Gastroesophageal sphincter (tissue), 4 donors: ENCODE results near the gene WDR64. TPM values are rescaled to one million over a fixed set of nuclear protein-coding genes. Genes with fewer than 3 reads are reported as not detected.
"Not testable (repeated sequence)": the region's sequence is repeated elsewhere in the genome, so short reads cannot be mapped to it uniquely, and the experiment has no call there.

ENCODE experiments used
- ATAC-seq: fragments of 150-250 bp; one replicate; pipeline ENCODE4 v1.9.1; 2016; ENCODE audit warnings: mild to moderate bottlenecking, moderate library complexity
- H3K27ac ChIP-seq, 4 donors: fragments of 200-600 bp; sonication (generic) in 3 of 4; 1 replicate in 3 of 4; 2 replicates in 1 of 4; pipeline ENCODE4 v1.5.1; 2016 to 2019
- H3K27me3 ChIP-seq: fragments of 200-600 bp; sonication (generic); one replicate; pipeline ENCODE4 v1.5.1; 2019
- H3K36me3 ChIP-seq, 2 donors: fragments of 200-600 bp; sonication (generic); one replicate each; pipeline ENCODE4 v1.5.1; 2019; ENCODE audit warnings: control low read depth in 1 of 2
- H3K4me1 ChIP-seq, 3 donors: fragments of 200-600 bp; sonication (generic); 1 replicate in 2 of 3; 2 replicates in 1 of 3; pipeline ENCODE4 v1.5.1; 2016 to 2019; ENCODE audit warnings: control low read depth in 2 of 3
- H3K4me3 ChIP-seq, 2 donors: fragments of 200-600 bp; sonication (generic); one replicate each; pipeline ENCODE4 v1.5.1; 2019; ENCODE audit warnings: mild to moderate bottlenecking in 1 of 2, moderate library complexity in 1 of 2
- H3K9me3 ChIP-seq, 3 donors: fragments of 200-600 bp; sonication (generic); one replicate each; pipeline ENCODE4 v1.5.1; 2017 to 2019; ENCODE audit warnings: control low read depth in 2 of 3
- EP300 ChIP-seq: sonication (generic); formaldehyde crosslinking; IDR thresholded peaks from one replicate; pipeline ENCODE4 v1.6.1; 2017; ENCODE audit warnings: antibody characterized with exemption, mild to moderate bottlenecking
- POLR2A ChIP-seq, 2 donors: fragments of 450-650 bp; IDR thresholded peaks; one replicate each; pipeline ENCODE4 v1.6.1; 2017; ENCODE audit warnings: antibody characterized with exemption in 2 of 2, mild to moderate bottlenecking in 2 of 2, moderate library complexity in 1 of 2
- POLR2AphosphoS5 ChIP-seq: sonication (generic); formaldehyde crosslinking; IDR thresholded peaks from one replicate; pipeline ENCODE4 v1.6.1; 2017; ENCODE audit warnings: antibody characterized with exemption
- WGBS, 2 donors: methylation state at CpG; one replicate each; pipeline ENCODE4 v1.1.5; 2018; ENCODE audit warnings: low coverage in 1 of 2; 5-methylcytosine and 5-hydroxymethylcytosine counted together
- total RNA-seq, 4 donors: library from RNA; depleted of rRNA; stranded (reverse); fragments of >200 nt; gene quantifications; one replicate each; pipeline ENCODE4 v1.1.0, GENCODE V29; 2016
- TF ChIP-seq, protein P1 (sequence below), 4 experiments: fragments of 200-600 bp in 2 of 4; fragments of 450-650 bp in 2 of 4; sonication (generic) in 1 of 4; IDR thresholded peaks; one replicate each; pipeline ENCODE4 v1.5.1; 2017 to 2019; ENCODE audit warnings: antibody characterized with exemption in 4 of 4, mild to moderate bottlenecking in 2 of 4, moderate library complexity in 2 of 4

Gene WDR64
- total RNA-seq, 4 donors from 2014 or later: 0.16 TPM; not detected in 3

DNA sequence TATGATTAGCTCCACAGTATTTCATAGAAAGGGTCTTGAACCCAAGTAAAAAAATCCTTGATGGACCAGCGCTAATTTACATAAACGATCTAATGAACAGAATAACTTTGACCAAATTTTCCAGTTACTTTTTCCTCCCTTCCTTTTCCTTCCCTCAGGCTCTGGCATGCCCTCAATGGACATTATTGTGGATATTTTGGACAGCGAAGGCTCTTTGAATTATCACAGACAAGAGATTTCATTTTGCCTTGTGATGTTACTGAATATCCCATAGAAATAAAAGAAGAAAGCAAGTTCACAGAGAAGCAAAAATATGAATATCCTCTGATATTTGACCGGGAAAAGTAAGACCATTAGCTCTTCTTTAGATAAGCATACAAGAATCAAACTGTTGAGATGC, 135.6 kb downstream of the WDR64 start:
- no peak overlapping the region for H3K27ac ChIP-seq
- H3K4me1 ChIP-seq: no peaks in the 10 kb centered on the region
- no peaks in the 10 kb centered on the region for H3K36me3 ChIP-seq
- no peaks in the 10 kb centered on the region for H3K9me3 ChIP-seq
- WGBS, 2 donors: 77 to 89% methylated on average over 4 of the region's 4 CpGs
- no peak for TF ChIP-seq EP300
- no peak for TF ChIP-seq POLR2A (IDR thresholded peaks at IDR 0.05)
- TF ChIP-seq POLR2AphosphoS5: no peak
- TF ChIP-seq, protein P1, sequence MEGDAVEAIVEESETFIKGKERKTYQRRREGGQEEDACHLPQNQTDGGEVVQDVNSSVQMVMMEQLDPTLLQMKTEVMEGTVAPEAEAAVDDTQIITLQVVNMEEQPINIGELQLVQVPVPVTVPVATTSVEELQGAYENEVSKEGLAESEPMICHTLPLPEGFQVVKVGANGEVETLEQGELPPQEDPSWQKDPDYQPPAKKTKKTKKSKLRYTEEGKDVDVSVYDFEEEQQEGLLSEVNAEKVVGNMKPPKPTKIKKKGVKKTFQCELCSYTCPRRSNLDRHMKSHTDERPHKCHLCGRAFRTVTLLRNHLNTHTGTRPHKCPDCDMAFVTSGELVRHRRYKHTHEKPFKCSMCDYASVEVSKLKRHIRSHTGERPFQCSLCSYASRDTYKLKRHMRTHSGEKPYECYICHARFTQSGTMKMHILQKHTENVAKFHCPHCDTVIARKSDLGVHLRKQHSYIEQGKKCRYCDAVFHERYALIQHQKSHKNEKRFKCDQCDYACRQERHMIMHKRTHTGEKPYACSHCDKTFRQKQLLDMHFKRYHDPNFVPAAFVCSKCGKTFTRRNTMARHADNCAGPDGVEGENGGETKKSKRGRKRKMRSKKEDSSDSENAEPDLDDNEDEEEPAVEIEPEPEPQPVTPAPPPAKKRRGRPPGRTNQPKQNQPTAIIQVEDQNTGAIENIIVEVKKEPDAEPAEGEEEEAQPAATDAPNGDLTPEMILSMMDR (IDR thresholded peaks at IDR 0.05): no peak
- H3K4me3 ChIP-seq: no peak overlapping the region
- no peaks in the 10 kb centered on the region for H3K27me3 ChIP-seq
- ATAC-seq: no peak

DNA sequence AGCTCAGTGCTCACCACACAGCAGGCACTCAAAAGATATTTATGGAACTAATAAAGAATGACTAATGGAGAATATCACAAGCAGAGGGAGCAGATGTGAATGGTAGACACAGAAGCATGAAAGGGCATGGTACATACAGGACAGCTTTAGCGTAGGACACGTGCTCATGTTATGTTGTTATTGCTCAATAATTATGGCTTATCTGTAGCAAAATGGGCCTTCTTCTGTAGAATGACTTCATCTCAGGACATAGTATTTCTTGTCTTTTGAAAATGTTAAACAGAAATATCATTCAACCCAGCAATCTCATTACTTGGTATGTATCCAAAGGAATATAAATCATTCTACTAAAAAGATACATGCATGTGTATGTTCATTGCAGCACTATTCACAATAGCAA, 137.0 kb downstream of the WDR64 start:
- H3K4me3 ChIP-seq: no peak overlapping the region
- H3K9me3 ChIP-seq: no peaks in the 10 kb centered on the region
- H3K4me1 ChIP-seq: no peaks in the 10 kb centered on the region
- H3K36me3 ChIP-seq: no peaks in the 10 kb centered on the region
- no peak for ATAC-seq
- H3K27me3 ChIP-seq: no peaks in the 10 kb centered on the region
- no peak overlapping the region for H3K27ac ChIP-seq
- TF ChIP-seq POLR2AphosphoS5 (no peak), EP300 (no peak), POLR2A (IDR thresholded peaks at IDR 0.05) (no peak)
- TF ChIP-seq, protein P1 (IDR thresholded peaks at IDR 0.05): no peak
- WGBS, 2 donors: 69 to 79% methylated on average over 2 of the region's 2 CpGs

GRCh38 chr1:241799416-241799815, 147.3 kb downstream of the WDR64 start:
- H3K27ac ChIP-seq: no peak overlapping the region
- WGBS, 2 donors: 83 to 90% methylated on average over 1 of the region's 1 CpG
- H3K4me1 ChIP-seq: no peaks in the 10 kb centered on the region
- H3K4me3 ChIP-seq: no peak overlapping the region
- no peak for ATAC-seq
- H3K27me3 ChIP-seq: no peaks in the 10 kb centered on the region
- no peaks in the 10 kb centered on the region for H3K9me3 ChIP-seq
- no peaks in the 10 kb centered on the region for H3K36me3 ChIP-seq
- TF ChIP-seq POLR2AphosphoS5: no peak
- TF ChIP-seq, protein P1 (IDR thresholded peaks at IDR 0.05): no peak
- TF ChIP-seq POLR2A (IDR thresholded peaks at IDR 0.05): no peak
- no peak for TF ChIP-seq EP300

DNA sequence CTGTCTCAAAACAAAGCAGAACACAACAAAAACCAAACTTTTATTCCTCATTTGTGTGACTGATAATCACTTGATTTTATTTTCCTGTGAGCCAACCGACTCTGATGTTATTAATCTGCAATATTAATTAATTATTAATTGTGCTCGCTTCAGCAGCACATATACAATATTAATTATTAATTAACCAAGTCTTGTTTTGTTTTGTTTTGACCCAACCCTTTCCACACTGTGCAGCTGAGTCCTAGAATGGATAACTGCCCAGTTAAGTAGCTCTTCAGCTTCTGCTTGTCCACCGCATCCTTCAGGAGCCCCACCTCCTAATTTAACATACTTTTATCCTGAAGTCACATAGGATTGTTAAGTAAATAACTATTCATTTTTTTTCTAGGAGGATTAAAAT, 148.6 kb downstream of the WDR64 start:
- 79 to 85% methylated on average over 3 of the region's 3 CpGs for WGBS, 2 donors
- H3K36me3 ChIP-seq: no peaks in the 10 kb centered on the region
- no peaks in the 10 kb centered on the region for H3K9me3 ChIP-seq
- ATAC-seq: no peak
- no peaks in the 10 kb centered on the region for H3K4me1 ChIP-seq
- H3K27ac ChIP-seq: no peak overlapping the region
- TF ChIP-seq, protein P1 (IDR thresholded peaks at IDR 0.05): no peak
- TF ChIP-seq POLR2AphosphoS5 (no peak), EP300 (no peak), POLR2A (IDR thresholded peaks at IDR 0.05) (no peak)
- no peak overlapping the region for H3K4me3 ChIP-seq
- no peaks in the 10 kb centered on the region for H3K27me3 ChIP-seq

GRCh38 chr1:241802863-241803262, 150.8 kb downstream of the WDR64 start:
- no peaks in the 10 kb centered on the region for H3K9me3 ChIP-seq
- H3K27ac ChIP-seq: no peak overlapping the region
- H3K27me3 ChIP-seq: no peaks in the 10 kb centered on the region
- no peaks in the 10 kb centered on the region for H3K36me3 ChIP-seq
- no peak overlapping the region for H3K4me3 ChIP-seq
- ATAC-seq: no peak
- 75 to 83% methylated on average over 2 to 3 of the region's 3 CpGs for whole genome bisulfite sequencing, 2 donors
- TF ChIP-seq EP300 (no peak), POLR2A (IDR thresholded peaks at IDR 0.05) (no peak), POLR2AphosphoS5 (no peak)
- TF ChIP-seq, protein P1 (IDR thresholded peaks at IDR 0.05): no peak
- no peaks in the 10 kb centered on the region for H3K4me1 ChIP-seq

GRCh38 chr1:241804706-241805105, 152.6 kb downstream of the WDR64 start:
- not testable (repeated sequence) for H3K36me3 ChIP-seq, H3K4me3 ChIP-seq, H3K4me1 ChIP-seq, H3K27ac ChIP-seq, H3K9me3 ChIP-seq, ATAC-seq, H3K27me3 ChIP-seq
- WGBS, 2 donors: 74 to 77% methylated on average over 3 of the region's 4 CpGs
